Activated CD8-positive, alpha-beta memory T cell treated with anti-CD3 and anti-CD28 coated beads, Interleukin-2, amount 10 ng/mL, durations not matched to agents 7 days and 5 days (primary cell): Measurements from ENCODE around the gene ADAMTS2. TPM values are rescaled to one million over a fixed set of nuclear protein-coding genes. Genes with fewer than 3 reads are reported as not detected.

ENCODE experiments used
- ATAC-seq: fragments of 150-1000 bp; cut with Tn5 transposase; one replicate; pipeline ENCODE4 v1.10.0; 2021; ENCODE audit warnings: moderate library complexity
- CTCF ChIA-PET: fragments of 350-600 bp; sonication (Branson Sonifier 250); formaldehyde crosslinking; loops from one replicate; lab custom pipeline; 2021; ENCODE audit warnings: antibody characterized with exemption; lab: Charles Lee
- DNase-seq: peaks from one replicate; pipeline ENCODE4 v3.0.0-alpha.2; 2020
- H3K27ac Mint-ChIP-seq: one replicate; pipeline ENCODE4 v1.8.0; 2021; ENCODE audit warnings: mild to moderate bottlenecking, mixed read lengths
- H3K27me3 Mint-ChIP-seq: one replicate; pipeline ENCODE4 v1.8.0; 2021; ENCODE audit warnings: mixed read lengths
- H3K36me3 Mint-ChIP-seq: one replicate; pipeline ENCODE4 v1.8.0; 2021; ENCODE audit warnings: mild to moderate bottlenecking, mixed read lengths
- H3K4me1 Mint-ChIP-seq: one replicate; pipeline ENCODE4 v1.8.0; 2021; ENCODE audit warnings: mixed read lengths
- H3K4me3 Mint-ChIP-seq: one replicate; pipeline ENCODE4 v1.8.0; 2021; ENCODE audit warnings: mild to moderate bottlenecking, moderate library complexity, mixed read lengths
- H3K9me3 Mint-ChIP-seq: one replicate; pipeline ENCODE4 v1.8.0; 2022; ENCODE audit warnings: low read depth, mixed read lengths
- total RNA-seq, 2 experiments: library from RNA; stranded (reverse); gene quantifications; one replicate each; pipeline ENCODE4 v1.2.3, GENCODE V29; 2021

Gene ADAMTS2
- total RNA-seq, 2 experiments from 2014 or later: not detected

DNA sequence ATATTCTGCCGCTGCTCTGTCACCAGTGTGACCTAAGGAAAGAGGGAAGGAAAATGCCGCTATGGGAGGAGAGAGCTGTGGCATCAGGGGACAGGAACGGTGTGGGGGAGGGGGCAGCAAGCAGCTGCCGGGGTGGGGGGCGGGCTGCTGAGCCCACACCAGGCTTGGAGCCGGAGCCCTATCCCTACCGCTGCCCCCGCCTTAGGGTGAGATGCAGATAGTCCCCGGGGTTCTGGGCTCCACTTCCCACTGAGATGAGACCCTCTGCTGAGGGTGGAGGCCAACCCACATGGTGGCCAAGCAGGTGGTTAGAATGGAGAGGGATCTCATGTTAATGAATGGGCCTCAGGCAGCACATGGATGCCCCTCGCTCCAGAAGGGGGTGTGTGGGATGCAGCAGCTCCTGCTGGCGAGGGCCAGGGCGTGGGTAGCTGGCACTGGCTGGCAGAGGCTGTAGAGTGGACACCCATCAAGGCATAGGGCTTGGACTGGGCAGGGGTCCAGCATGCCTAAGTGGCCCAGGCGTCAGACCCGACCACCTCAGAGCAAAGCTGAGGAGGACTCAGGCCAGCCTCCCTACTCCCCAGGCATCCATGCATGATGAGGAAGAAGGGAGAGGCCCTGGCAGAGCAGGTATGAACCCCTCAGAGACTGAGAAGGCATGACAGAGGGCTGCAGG, 153.6 kb downstream of the ADAMTS2 start:
- Mint-ChIP-seq H3K9me3 (no peaks in the 10 kb centered on the region), H3K4me1 (no peaks in the 10 kb centered on the region), H3K27me3 (no peaks in the 10 kb centered on the region), H3K36me3 (no peaks in the 10 kb centered on the region), H3K27ac (no peak overlapping the region), H3K4me3 (no peak overlapping the region)
- DNase-seq: no peak
- CTCF ChIA-PET: no interaction called here
- ATAC-seq: no peak

DNA sequence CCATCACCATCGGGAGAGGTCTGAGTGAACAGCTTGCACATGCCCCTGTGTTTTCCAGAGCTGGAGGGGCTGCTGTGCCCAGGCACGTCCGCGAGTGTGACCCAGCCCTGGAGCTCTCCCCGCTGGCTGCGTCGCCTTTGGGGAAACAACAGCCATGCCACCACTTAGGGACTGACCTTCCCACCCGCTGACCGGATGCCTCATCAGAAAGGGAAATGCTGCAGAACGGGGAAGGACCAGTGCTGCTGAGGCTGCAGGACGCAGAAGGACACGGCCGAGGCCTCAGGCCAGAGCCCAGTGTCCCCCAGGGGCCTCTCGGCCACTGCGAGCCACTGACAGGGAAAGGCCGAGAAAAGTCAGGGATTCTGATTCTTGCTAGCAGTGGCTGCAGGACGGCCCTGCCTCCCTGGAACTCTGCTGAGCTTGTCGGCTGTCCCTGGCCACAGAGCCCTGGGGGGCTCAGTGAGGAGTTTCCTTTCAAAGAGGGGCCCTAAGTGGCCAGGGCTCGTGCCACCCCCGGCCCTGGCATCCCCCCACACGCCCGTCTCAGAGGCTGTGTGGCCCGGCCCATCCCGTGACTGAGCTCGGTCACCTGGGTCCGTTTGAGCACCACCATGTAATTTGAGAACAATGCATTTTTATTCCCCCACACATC, 154.3 kb downstream of the ADAMTS2 start:
- Mint-ChIP-seq H3K9me3 (no peaks in the 10 kb centered on the region), H3K27me3 (no peaks in the 10 kb centered on the region), H3K4me1 (no peaks in the 10 kb centered on the region), H3K27ac (no peak overlapping the region), H3K4me3 (no peak overlapping the region), H3K36me3 (no peaks in the 10 kb centered on the region)
- CTCF ChIA-PET: no interaction called here
- DNase-seq (no peak), ATAC-seq (no peak)

DNA sequence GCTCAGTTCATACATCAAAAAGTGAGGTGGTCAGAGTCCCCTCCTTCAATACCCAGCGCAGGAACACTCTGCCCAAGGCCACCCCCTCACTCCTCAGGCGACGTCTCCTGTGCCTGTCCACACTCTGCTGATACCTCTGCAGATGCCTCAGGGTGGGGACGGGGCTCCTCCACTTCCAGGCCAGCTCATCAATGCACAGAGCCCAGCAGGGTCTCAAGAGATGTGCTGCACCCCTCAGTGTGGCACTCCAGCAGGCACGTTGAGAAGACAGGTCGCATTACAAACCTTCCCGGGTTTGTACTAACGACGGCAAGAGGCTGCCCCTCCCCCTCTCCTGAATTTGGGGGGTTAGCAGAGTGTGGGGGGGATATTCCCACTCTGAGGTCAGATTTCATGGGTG, 156.6 kb downstream of the ADAMTS2 start:
- Mint-ChIP-seq H3K4me3 (no peak overlapping the region), H3K27me3 (no peaks in the 10 kb centered on the region), H3K9me3 (no peaks in the 10 kb centered on the region), H3K4me1 (no peaks in the 10 kb centered on the region), H3K36me3 (no peaks in the 10 kb centered on the region), H3K27ac (no peak overlapping the region)
- no peak for ATAC-seq
- DNase-seq: no peak
- CTCF ChIA-PET: no interaction called here

DNA sequence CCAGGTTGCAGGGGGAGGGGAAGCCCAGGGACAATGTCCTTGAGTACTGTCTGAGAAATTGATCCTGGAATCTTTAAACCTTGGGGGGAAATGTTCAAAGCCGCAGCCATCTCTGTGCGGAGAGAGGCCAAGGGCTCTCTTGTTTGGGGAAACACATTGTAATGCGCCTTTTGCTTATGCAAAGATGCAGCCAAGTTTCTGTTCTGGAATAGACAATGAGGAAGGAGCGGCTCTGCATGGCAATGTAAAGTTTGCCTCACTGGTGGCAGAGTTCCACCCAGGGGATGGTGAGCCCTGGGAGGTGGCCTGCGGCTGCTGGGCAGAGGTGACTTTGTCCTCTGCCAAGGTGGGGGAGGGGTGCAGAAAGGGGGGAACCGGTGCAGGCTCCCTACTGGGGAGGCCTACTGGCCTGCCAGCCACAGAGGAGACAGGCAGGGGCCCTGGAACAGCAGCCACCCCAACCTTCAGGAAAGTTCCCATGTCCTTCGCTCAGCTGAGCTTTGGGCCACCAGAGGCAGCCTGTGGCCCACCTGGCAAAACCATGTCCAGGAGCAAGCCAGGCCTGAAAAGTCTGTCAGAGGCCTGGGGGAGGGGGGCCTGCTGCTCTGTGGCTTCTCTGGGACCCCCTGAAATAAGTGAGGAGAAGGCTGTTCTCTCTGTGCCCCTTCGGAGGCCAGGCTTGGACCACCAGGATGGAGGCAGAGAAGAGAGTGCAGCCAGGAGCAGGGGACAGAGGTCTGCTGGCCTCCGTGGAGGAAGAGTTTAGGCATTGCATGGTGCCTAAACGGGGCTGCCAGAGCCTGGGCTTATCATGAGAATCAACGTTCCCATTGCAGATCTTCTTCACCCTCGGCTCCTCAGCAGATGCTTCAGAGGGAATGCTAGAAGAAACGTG, 157.3 kb downstream of the ADAMTS2 start:
- no peaks in the 10 kb centered on the region for H3K4me1 Mint-ChIP-seq
- no peaks in the 10 kb centered on the region for H3K9me3 Mint-ChIP-seq
- no peaks in the 10 kb centered on the region for H3K36me3 Mint-ChIP-seq
- H3K4me3 Mint-ChIP-seq: no peak overlapping the region
- H3K27me3 Mint-ChIP-seq: no peaks in the 10 kb centered on the region
- no peak overlapping the region for H3K27ac Mint-ChIP-seq
- DNase-seq (no peak), ATAC-seq (no peak)
- CTCF ChIA-PET: no interaction called here

DNA sequence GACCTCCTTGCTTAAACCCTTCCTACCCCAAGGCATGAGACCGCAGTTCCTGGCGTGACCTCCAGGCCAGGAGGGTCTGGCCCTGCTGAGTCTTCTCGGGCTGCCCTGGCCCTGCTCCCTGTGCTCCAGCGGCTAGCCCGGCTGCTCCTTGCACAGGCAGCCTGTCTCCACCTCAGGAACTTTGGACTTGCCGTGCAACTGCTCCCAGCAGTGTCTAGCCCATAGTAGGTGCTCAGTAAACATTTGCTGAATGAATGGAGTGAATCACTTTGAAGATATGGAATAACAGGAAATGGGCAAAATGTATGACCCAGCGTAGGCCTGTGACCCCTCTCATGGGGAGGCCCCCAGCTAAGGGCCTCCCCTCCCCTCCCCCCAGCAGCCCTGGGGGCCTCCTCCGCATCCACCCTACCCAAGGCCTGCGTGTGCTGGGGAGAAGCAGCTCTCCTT, 158.0 kb downstream of the ADAMTS2 start:
- Mint-ChIP-seq H3K27me3 (no peaks in the 10 kb centered on the region), H3K9me3 (no peaks in the 10 kb centered on the region), H3K27ac (no peak overlapping the region), H3K4me1 (no peaks in the 10 kb centered on the region), H3K4me3 (no peak overlapping the region), H3K36me3 (no peaks in the 10 kb centered on the region)
- DNase-seq (no peak), ATAC-seq (no peak)
- CTCF ChIA-PET: no interaction called here

DNA sequence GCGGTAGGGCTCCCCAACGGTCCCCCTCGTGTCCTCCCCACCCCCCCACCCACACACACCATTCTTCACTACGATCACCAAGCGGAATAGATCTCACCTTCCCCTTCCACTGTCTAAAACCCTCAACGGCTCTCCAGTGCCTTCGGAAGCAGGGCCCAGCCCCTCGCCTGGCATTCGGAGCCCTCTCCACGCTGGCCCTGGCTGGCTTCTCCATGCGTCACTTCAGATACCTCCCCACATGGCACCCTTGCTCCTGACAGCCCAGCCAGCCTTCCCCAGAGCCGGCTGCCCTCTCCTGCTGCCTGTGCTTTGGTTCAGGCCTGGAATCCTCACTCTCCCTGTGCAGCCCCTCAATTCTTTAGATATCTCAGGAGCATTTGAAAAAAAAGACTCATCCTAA, 158.5 kb downstream of the ADAMTS2 start:
- Mint-ChIP-seq H3K9me3 (no peaks in the 10 kb centered on the region), H3K36me3 (no peaks in the 10 kb centered on the region), H3K4me3 (no peak overlapping the region), H3K27ac (no peak overlapping the region), H3K27me3 (no peaks in the 10 kb centered on the region), H3K4me1 (no peaks in the 10 kb centered on the region)
- no peak for DNase-seq
- CTCF ChIA-PET: no interaction called here
- no peak for ATAC-seq

DNA sequence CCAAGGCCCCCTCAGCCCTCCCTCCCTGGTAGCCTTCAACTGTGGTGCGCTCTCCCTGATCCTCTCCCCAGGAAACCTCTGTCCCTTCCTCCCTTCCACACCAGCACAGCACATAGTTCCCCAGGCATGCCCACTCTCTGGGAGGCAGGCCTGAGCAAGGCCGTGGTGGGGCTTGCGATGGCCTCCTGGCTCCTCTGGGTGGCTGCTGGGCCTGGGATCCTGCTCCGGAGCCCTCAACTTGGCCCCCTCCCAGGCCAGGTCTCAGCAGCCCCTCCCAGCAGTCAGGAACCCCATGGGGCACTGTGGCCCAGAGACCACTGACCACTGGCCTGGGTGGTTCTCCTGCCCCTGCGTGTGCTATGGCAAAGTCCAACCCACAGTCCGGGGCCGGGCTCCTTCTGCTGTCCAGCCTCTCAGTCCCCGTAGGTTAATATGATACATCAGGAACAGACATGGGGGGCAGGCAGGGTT, 159.3 kb downstream of the ADAMTS2 start:
- no peaks in the 10 kb centered on the region for H3K27me3 Mint-ChIP-seq
- no peak for DNase-seq
- H3K27ac Mint-ChIP-seq: no peak overlapping the region
- CTCF ChIA-PET: no interaction called here
- H3K9me3 Mint-ChIP-seq: no peaks in the 10 kb centered on the region
- no peaks in the 10 kb centered on the region for H3K4me1 Mint-ChIP-seq
- H3K36me3 Mint-ChIP-seq: no peaks in the 10 kb centered on the region
- no peak for ATAC-seq
- H3K4me3 Mint-ChIP-seq: no peak overlapping the region

DNA sequence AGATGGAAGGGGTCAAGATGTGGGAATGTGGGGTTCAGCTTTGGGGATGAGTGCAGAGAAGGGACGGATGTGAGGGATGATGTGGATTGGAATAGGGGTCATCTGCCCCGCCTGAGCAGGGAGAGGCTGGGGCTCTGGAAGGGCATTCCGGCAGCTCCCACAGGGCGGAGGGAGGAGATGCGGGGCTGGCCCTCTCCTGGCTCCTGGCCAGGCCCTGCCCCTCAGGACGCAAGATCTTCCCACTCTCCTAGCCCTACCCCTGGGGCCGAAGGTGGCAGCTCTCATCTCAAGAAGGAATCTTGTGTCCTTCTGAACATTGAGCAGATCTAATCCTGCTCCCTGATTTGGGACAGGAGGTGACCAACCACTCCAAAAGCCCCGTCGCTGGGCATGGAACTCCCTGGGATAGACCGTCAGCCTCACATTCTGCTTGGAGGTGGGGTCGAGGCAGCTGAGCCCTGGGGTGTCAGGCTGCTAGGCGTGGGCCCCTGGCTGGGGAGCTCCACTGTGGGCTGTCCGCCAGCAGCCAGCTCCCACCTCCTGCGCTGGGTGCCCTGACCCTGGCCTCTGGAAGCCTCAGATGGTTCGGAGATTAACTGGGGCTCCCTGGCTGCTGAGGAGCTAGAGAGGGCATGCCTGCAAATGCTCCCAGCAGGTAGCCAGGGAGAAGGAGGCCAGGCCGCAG, 159.9 kb downstream of the ADAMTS2 start:
- ATAC-seq (no peak), DNase-seq (no peak)
- CTCF ChIA-PET: no interaction called here
- Mint-ChIP-seq H3K36me3 (no peaks in the 10 kb centered on the region), H3K4me1 (no peaks in the 10 kb centered on the region), H3K4me3 (no peak overlapping the region), H3K27ac (no peak overlapping the region), H3K9me3 (no peaks in the 10 kb centered on the region), H3K27me3 (peaks cover 2% of the 10 kb centered on the region)

DNA sequence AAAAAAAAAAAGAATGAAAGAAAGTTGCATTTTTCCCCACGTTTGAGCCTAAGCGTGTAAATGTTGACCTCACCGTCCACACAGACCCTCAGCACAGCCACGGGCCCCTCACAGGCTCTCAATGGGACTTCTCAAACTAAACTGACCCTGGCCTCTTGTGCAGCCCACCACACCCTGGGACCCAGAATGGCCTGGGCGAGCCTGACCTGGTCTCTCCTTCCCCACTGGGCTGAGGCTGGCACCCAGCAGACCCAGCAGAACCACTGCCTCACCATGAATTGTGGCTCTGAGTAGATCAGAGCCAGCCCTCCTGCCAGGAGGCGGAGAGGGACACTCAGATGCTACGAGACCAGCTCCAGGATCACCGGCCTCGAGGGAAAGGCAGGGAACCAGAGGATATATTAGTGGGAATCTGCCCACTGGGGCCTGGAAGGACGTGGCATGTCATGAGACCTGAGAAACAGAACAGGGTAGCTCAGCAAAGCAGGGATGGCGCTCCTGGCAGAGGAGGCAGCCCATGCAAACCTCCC, 160.7 kb downstream of the ADAMTS2 start:
- Mint-ChIP-seq H3K27me3 (peaks cover 2% of the 10 kb centered on the region), H3K9me3 (no peaks in the 10 kb centered on the region), H3K4me3 (no peak overlapping the region), H3K27ac (no peak overlapping the region), H3K36me3 (no peaks in the 10 kb centered on the region), H3K4me1 (no peaks in the 10 kb centered on the region)
- CTCF ChIA-PET: no interaction called here
- DNase-seq: no peak
- no peak for ATAC-seq

DNA sequence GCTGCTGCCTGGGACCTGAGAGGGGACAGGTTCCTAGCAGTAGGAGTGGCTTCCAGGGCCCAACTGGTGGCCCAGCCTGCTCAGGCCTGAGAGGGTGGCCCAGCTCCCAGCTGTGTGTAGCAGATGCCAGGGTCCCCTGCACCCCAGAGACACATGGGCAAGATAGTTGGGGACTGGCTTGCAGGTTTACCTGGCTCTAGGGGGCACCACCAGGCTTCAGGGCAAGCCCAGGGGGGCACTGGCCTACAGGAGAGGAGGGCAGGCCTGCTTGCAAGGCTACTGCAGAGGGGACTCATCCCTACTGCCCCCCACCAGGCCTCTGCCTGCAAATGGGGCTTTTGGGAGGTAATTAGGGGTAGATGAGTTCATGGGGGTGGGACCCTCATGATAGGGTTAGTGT, 161.8 kb downstream of the ADAMTS2 start:
- CTCF ChIA-PET: no interaction called here
- no peak for DNase-seq
- no peak overlapping the region for H3K4me3 Mint-ChIP-seq
- no peak overlapping the region for H3K27ac Mint-ChIP-seq
- H3K4me1 Mint-ChIP-seq: no peaks in the 10 kb centered on the region
- H3K27me3 Mint-ChIP-seq: peaks cover 4% of the 10 kb centered on the region
- peaks cover 2% of the 10 kb centered on the region for H3K9me3 Mint-ChIP-seq
- H3K36me3 Mint-ChIP-seq: no peaks in the 10 kb centered on the region
- no peak for ATAC-seq

DNA sequence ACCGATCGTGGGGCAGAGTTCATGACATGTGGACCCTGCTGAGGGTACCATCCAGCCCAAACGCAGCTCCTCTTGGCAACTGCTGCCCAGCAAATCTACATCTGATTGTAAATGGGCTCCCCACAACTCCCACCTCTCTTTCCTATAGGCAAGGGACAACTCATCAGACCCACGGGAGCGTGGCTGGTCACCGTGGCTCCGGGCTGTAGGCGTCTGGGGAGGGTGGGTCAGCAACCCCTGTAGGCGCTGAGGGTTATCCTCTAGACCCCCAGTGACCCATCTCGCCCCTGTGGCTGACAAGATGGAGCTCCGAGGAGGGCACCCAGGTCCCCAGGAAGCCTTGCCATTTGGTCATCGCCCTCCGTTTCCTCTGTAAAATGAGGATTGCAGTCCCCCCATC, 162.7 kb downstream of the ADAMTS2 start:
- CTCF ChIA-PET: no interaction called here
- no peak for ATAC-seq
- no peaks in the 10 kb centered on the region for H3K4me1 Mint-ChIP-seq
- H3K9me3 Mint-ChIP-seq: peaks cover 2% of the 10 kb centered on the region
- no peaks in the 10 kb centered on the region for H3K36me3 Mint-ChIP-seq
- H3K27ac Mint-ChIP-seq: no peak overlapping the region
- peaks cover 6% of the 10 kb centered on the region for H3K27me3 Mint-ChIP-seq
- H3K4me3 Mint-ChIP-seq: no peak overlapping the region
- no peak for DNase-seq

DNA sequence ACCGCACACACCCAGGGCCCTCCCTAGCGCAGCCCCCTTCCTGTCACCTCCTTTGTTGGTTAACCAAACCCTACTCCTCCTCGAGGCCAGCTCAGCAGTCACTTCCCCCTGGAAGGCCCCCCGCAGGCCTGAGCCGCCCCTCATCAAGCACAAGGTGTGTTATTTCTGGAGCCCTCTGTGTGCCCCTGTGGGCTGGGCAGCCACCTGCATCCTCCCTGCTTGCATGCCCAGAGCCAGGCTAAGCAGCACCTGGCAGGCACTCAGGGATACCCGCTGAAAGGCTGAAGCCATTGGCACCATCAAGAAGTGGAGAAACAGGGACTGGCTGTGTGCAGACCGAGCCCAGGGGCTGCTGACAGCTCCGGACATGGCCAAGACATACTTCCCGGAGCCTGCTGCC, 163.3 kb downstream of the ADAMTS2 start:
- ATAC-seq: no peak
- no peak for DNase-seq
- peaks cover 2% of the 10 kb centered on the region for H3K9me3 Mint-ChIP-seq
- no peak overlapping the region for H3K27ac Mint-ChIP-seq
- no peaks in the 10 kb centered on the region for H3K4me1 Mint-ChIP-seq
- H3K36me3 Mint-ChIP-seq: no peaks in the 10 kb centered on the region
- CTCF ChIA-PET: no interaction called here
- H3K4me3 Mint-ChIP-seq: no peak overlapping the region
- H3K27me3 Mint-ChIP-seq: peaks cover 6% of the 10 kb centered on the region
